Measurements from ENCODE around the gene ROR2.
"Not testable (repeated sequence)": the region's sequence is repeated elsewhere in the genome, so short reads cannot be mapped to it uniquely, and the experiment has no call there.

The ROR2 gene

DNA sequence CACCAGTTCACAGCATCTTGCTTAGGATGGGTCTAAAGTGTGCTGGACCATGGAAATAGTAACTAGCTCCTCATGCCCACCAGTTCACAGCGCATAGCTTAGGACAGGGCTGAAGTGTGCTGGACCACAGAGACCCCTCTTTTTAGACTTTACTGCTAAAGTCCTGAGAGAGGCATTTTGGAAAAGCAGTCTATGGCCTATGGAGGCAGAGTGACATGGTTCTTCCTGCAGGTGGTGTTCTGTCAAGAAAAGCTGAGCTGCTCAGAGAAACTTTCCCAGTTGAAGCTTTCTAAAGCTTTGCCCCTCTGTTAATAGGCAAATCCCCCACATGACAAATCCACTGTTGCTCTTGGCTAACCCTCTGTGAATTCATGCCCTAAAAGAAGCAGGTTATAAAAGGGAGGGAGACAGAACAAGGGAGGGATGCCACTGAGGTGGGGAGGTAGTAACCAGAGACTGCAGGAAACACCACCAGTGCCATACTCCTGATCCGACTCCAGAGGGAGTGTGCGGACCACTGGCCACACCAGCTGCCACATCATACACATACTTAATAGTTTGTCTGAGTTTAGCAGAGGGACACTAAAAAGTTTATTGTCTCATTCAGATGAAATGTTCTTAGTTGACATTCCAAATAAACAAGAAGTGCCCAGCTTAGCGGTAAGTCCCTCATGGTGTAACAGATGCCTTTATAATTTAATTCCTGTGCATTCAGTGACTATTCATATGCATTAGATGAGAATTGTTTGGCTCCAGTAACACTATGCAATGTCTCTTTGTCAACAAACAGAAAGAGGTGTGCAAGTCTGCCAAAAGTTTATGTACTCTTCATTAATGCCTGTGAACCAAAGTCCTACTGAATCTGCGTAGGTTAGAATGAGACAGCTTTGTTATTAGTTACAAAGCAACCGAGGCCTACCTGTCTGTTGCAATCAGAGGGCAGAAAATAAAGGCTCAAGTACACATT is 290.2 kb downstream of the ROR2 start:
- DNase-seq: peak; percentile 36

DNA sequence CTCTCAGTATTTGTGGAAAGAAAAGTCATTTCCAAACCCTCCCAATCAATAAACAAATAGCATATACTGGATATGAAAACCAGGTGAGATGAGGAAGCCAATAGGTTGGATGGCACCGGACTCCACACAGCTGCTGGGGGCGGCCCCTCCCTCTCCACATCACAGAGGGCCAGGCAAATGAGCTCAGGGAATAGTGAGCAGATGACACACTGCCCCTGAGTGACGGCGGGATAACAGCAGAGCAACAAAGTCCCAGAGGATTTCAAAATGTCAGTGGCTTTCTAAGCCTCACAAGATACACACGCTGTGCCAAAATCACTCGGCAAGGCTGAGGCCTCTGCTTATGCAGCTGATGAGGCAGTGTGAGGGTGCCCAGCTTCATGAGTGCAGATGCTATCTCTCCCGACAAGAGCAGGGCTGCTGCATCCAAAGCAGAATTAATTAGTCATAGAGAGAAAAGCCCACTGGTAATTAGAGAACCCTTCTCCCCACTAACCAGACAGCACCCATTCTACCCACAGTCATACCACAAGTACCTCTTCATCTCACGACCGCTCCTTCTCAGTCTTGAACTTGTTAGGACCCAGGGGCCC is 291.4 kb downstream of the ROR2 start:
- no peak for DNase-seq

DNA sequence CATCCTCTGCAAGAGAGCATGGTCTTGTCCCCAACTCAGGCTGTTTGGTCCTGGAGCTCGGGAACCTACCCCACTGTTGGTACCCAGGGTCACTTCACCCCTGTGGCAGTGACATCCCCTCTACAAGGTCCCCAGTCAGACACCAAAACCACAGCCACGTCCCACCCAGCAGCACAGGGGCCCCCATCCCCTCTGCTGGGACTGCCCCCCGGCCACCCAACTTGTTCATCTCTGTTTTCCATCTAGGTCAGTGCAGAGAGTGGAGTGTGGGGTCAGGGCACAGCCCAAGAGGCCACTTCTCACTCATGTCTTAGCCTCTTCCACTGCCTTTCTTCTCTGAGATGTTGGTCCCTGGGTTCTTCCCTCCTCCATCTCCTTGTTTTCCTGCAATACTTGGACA is 292.5 kb downstream of the ROR2 start:
- DNase-seq: no peak

DNA sequence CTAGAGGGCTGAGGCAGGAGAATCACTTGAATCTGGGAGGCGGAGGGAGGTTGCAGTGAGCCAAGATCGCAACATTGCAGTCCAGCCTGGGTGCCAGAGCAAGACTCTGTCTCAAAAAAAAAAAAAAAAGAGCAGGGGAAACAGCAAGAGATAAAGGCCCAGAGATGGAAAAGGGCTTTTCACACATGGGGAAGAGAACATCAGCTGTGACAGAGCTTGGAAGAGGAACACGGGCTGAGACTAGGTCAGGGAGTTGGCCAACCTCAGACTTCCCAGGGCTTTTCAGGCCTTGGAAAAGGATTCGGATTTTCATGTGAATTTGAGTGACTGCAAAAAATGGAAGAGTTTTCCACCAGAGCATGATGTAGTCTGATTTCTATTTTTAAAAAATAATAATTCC is 294.4 kb downstream of the ROR2 start:
- DNase-seq: no peak

DNA sequence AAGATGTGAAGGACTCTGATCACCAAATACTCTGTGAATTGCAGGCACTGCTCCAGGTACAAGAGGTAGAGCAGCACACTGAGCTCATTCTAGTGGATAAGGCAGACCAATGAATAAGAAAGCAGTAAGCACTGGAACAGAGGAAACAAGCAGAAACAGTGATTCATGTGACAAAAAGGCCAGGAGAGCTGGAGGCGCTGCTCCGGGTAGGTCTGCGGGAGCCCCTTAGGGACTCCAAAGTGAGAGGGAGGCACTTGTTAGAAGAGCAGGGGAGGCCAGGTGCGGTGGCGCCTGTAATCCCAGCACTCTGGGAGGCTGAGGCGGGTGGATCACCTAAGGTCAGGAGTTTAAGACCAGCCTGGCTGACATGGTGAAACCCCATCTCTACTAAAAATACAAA is 294.8 kb downstream of the ROR2 start:
- DNase-seq: no peak

DNA sequence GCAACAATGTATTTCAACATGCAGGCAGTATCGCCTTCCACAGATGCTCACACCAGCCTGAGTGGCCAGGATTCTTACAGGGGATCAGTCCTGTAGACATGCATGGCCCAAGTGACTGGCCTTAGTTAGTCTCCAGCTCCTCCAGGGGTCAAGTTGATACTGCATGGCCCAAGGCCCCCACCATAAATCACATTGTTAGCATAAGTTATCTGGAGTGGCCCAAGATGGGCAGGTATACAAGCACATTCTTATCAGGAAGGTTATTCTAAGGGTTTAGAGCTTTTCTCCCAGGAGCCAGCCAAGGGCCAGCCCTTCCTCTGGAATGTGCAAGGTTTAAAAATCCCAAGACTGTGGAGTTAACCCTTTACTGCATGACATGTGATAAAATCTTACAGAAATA is 295.5 kb downstream of the ROR2 start:
- no peak for DNase-seq

DNA sequence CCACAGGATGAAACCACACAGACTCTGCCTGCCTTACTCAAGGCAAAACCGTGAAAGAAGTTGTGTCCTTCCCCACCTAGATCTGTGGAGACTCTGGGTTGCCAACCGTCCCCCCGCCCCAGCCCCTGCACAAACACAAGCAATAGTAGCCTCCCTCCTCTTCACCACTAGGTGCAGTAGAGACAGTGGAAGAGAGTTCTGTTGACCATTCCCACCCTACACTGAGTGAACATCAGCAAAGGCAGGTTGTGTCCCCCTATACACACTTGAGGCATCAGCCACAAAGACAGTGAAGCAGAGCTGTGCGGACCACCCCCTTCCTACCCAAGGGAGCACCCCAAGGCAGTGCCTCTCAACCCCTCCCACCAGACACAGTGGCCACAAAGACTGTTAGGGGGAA is 302.7 kb downstream of the ROR2 start:
- no peak for DNase-seq

DNA sequence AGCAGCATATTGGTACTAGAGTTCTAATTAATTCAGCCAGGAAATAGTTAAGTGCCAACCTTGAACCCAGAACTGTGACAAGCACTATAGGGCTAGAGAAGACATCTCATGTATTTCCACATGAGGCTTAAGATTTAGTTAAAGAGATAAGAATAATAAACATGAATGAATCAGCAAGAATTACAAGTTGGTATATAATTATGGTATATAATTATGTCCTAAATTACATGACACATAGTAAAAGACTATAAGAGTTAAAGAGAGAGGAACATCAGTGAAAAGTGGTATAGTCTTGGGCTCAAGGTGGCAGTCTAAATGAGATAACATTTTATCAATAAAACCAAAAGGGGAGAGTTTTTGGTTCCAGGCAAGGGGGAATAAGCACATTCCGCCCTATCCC is 303.3 kb downstream of the ROR2 start:
- no peak for DNase-seq

DNA sequence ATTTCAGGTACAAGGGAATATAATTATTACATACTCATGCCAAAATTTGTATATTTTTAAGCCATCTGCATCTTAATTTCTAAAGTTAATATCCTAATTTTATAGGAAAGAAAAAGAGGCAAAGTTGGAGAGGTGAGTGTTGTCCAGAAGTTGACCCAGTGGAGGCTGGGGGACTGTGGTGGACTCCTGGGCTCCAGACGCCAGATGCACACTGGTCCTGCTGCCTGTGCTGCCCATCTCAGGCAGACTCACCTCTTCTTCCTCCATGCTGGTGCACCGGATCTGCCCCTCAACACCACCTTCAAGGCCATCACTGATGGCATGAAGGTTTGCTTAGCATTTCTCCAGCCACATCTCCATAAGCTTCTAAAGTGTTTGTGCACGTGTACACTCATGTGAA is 305.6 kb downstream of the ROR2 start:
- no peak for DNase-seq

DNA sequence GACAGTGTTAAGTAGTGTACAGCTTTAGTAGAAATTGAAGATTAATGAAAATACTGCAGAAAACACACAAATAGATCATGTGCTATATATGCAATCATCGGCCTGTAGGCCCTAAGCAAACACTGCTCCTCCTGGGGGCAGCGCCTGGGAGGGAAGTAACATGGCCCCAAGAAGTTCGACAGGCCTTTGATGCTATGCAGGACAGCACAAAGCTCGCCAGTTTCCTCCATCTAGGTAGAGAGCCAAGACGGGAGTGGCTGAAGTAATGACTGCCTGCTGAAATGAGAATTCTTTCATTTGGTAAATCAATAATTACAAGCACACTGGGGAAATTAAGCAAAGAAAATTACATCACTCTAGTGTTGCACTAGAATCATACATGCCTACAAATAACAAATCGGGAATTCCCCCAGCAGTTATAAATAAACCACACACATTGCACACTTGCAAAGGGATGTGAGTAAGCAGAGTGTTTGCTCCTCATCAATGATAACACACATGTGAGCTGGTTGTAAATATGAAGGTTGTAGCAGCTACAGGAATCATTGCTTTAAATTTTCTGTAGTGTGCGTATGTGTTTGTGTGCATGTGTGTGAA is 306.4 kb downstream of the ROR2 start:
- no peak for DNase-seq

DNA sequence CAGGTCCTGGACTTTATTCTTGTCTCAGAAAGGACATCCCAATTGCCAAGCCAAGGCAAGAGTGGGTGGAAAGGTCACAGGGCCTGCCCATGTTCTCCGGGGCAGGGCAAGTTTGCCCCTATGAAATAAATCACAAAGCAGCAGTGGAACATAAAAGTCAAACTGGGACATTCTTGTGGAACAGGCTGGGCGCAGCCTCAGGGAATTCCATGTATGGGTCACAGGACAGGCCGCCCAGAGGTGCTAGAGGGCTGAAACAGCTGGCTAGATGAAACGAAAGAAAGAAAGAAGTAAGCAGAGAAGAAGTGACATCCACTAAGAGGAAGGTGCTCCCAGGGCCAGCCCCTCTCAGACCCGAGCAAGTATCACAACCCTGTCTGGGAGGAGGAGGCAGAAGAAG is 307.3 kb downstream of the ROR2 start:
- DNase-seq: no peak

DNA sequence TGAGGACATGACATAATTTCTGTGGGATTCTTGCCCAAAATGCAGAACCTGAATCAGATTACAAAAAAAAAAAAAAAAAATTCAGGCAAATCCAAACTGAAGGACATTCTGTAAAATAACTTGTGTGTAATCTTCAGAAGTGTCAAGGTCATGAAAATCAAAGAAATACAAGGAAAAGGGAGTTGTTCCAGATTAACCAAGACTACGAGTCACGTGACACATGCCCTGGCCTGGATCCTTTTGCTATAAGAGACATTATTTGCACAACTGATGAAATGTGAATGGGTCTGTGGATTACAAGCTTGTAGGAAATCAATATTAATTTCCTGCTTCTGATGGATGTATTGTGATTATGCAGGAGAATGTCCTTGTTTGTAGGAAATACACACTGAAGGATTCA is 309.6 kb downstream of the ROR2 start:
- no peak for DNase-seq

DNA sequence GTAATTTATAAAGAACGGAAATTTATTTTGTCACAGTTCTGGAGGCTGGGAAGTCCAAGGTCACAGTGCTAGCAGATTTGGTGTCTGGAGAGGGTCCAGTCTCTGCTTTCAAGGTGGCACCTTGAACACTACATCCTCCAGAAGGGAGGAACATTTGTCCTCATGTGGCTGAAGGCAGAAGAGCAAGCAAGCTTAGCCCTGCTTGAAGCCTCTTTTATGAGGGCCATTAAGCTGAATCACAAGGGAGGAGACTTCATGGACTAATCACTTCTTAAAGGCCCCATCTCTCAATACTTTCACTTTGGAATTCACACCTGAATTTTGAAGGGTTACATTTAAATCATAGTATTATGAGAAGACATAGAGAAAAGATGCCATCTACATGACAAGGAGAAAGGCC is 311.0 kb downstream of the ROR2 start:
- no peak for DNase-seq

DNA sequence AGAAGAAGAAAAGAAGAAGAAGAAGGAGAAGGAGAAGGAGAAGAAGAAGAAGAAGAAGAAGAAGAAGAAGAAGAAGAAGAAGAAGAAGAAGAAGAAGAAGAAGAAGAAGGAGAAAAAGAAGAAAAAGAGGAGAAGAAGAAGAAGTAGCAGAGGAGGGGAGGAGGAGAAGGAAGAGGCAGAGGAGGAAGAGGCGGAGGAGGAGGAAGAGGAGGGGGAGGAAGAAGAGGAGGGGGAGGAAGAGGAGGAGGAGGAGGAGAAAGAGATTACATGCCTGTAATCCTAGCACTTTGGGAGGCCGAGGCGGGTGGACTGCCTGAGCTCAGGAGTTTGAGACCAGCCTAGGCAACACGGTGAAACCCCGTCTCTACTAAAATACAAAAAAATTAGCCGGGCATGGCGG is 315.2 kb downstream of the ROR2 start:
- DNase-seq: not testable (repeated sequence)

DNA sequence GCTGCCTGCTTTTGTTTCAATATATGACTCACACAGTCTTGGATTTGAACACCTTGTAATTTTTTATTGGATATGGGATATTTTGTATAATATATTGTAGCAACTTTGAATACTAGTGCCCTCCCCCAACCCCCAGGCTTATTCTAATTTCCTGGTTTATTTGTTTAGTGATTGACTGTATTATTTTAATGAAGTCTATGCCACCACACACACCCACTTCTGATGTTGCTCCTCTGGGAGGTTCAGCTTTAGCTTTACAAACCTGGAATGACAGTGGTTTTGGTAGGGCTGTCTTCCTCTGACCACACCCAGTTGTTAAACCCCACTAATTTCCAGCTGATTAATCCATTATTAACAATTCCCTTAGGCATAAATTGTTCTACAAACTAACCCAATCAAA is 320.3 kb downstream of the ROR2 start:
- DNase-seq: no peak

DNA sequence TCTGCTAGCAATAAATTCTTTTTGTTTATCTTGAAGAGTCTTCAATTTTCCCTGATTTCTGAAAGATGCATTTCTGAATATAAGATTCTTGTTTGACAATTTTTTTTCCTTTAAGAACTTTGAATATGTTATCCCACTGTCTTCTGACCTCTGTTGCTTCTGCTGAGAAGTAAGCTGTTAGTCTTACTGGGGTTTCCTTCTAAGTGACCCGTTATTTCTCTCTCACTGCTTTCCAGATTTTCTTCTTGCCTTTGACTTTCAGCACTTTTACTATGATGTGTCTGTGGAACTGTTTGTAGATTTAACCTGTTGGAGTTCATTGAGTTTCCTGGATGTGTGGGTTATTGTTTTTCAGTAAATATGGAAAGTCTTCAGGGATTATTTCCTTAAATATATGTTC is 321.1 kb downstream of the ROR2 start:
- DNase-seq: no peak

DNA sequence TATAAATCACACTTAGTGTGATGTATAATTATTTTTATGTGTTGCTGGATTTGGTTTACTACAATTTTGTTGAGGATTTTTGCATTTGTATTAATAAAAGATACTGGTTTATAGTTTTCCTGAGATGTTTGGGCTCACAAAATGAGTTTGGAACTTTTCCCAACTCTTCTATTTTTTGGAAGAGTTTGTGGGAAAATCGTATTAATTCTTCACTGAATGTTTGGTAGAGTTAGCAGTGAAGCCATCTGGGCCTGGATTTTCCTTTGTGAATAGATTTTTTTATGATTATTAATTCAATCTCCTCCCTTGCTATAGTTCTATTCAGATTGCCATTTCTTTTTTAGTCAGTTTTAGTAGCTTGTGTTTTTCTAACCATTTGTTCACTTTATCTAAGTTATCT is 324.7 kb downstream of the ROR2 start:
- no peak for DNase-seq

DNA sequence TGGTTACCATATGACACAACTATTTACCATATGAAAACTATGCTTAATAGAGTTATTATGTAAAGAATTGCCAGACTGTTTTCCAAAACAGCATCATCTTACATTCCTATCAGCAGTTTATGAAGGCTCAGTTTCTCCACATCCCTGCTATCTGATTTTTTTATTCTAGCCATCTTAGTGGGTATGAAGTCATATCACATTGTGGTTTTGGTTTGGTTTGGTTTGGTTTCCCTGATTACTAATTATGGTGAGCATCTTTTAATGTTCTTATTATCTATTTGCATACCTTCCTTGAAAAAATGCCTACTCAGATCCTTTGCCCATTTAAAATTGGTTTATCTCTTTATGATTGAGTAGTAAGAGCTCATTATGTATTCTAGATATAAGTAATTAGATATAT is 327.0 kb downstream of the ROR2 start:
- no peak for DNase-seq

DNA sequence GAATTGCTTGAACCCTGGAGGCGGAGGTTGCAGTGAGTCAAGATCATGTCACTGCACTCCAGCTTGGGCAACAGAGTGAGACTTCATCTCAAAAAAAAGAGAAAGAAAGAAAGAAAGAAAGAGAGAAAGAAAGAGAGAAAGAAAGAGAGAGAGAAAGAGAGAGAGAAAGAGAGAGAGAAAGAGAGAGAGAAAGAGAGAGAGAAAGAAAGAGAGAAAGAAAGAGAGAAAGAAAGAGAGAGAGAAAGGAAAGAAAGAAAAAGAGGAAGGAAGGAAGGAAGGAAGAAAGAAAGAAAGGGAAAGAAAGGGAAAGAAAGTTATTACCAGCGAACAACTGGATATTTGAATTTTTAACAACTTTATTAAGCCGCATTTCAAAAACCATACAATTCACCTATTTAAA is 327.9 kb downstream of the ROR2 start:
- DNase-seq: not testable (repeated sequence)

DNA sequence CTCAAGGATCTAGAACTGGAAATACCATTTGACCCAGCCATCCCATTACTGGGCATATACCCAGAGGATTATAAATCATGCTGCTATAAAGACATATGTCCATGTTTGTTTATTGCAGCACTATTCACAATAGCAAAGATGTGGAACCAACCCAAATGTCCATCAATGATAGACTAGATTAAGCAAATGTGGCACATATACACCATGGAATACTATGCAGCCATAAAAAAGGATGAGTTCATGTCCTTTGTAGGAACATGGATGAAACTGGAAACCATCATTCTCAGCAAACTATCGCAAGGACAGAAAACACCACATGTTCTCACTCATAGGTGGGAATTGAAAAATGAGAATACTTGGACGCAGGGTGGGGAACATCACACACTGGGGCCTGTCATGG is 336.0 kb downstream of the ROR2 start:
- DNase-seq: not testable (repeated sequence)

DNA sequence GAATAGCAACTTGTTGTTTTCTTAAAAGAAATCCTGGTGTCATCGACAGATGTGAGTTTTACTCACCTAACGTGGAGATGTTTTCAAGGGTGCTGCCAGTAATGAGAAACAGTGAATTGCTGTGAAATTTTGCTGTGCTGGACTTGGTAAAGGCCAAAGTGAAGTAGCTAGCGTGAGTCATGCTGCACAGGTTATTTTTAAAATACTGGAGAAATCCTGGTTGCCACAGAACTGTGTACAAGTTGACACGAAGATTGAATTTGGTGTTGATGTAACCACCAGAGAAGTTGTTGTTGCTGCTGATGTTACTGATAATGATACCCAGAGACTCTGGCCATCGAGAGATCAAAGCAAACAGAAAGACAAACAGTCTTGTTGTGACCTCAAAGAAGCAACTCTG is 338.4 kb downstream of the ROR2 start:
- DNase-seq: no peak

DNA sequence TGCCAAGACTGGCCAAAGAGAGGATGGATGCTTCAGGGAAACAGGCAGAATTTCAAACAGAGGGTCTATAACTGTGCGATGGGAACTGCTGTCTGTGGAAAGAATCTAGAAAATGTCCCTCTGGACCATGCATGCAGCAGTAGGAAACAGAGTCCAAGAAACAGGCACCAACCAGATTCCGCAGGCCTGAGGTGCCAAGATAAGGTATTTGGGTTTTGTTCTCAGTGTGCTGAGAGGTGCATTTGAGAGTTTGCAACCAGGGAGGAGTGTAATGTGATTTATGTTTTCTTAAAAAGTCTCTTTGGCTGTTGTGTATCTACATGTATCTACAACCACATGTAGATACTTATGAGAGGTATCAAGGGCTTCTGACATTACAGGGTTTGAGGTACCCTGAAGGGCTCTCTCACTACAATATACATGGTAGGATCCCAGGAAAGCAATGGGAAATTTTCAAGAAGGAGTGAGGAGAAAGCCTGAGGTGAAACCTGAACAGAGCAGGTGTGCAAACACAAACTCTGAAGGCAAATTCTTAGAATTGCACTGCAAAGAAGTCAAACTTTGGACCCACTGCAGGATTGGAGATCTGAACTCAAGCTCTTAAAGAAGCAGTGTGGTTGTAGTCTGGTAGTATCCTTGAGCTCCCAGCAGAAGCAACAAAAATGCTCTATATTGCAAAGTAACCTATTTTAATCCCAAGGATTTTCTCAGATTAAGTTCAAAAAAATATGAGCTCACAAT is 343.6 kb downstream of the ROR2 start:
- DNase-seq: no peak

DNA sequence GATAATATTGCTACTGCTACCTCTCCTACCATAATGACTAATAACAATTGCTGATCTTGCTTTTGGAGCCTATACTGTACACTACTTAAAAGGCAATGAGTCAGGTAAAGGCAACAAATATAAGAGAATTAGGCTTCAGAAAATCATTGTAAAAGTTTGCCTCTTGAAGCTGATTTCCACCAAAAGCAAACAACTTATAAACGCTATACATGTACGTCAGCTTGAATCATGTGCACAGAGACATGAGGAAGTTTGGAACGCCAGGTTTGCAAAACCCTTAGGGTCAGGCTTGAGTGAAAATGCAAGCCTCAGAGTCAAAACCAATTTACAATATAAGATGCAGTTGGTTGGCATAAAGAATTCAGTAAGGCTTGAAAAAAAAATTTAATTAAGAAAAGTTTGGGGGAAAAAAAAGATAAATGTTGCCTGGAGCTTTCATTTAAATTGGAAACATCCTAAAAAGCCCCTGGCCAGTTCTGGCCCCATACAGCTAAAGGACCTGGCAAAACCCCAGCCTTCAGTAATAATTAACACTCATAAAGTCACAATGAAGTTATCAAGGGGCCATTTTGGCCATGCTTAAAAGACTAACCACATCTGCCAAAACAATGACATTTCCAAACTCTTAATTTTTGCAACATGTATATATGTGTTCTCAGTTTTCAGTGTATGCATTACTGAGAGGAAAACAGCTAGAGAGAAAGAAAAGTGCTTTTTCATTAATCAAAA is 345.4 kb downstream of the ROR2 start:
- no peak for DNase-seq

All from left hindlimb (tissue), 1 donor.